ENCODE data around the gene MYBPH. TPM values are rescaled to one million over a fixed set of nuclear protein-coding genes. Genes with fewer than 3 reads are reported as not detected.

Gene MYBPH
- polyA plus RNA-seq, 1 donor, result 0.45 TPM

DNA sequence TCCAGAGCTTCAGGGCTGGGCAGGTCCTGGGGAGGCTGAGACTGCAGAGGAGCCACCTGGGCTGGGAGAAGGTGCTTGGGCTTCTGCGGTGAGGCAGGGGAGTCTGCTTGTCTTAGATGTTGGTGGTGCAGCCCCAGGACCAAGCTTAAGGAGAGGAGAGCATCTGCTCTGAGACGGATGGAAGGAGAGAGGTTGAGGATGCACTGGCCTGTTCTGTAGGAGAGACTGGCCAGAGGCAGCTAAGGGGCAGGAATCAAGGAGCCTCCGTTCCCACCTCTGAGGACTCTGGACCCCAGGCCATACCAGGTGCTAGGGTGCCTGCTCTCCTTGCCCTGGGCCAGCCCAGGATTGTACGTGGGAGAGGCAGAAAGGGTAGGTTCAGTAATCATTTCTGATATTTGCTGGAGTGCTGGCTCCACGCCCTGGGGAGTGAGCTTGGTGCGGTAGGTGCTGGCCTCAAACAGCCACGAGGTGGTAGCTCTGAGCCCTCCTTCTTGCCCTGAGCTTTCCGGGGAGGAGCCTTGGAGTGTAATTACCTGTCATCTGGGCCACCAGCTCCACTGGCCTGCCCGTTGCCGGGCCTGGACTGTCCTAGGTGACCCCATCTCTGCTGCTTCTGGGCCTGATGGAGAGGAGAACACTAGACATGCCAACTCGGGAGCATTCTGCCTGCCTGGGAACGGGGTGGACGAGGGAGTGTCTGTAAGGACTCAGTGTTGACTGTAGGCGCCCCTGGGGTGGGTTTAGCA is 9.3 kb downstream of the MYBPH start:
- Histone ChIP-seq H3K27me3 (ENCODE audit: control insufficient read depth, insufficient read depth, low read length) (peaks cover 2% of the 10 kb centered on the region), H3K27ac (ENCODE audit: low read length) (no peak overlapping the region), H3K36me3 (ENCODE audit: control insufficient read depth, insufficient read depth, low read length) (no peaks in the 10 kb centered on the region), H3K4me1 (ENCODE audit: control insufficient read depth, insufficient read depth, low read length) (peaks cover 9% of the 10 kb centered on the region), H3K9me3 (ENCODE audit: control insufficient read depth, low read depth, low read length) (no peaks in the 10 kb centered on the region), H3K4me3 (ENCODE audit: low read length) (no peak overlapping the region)
- WGBS (ENCODE audit: insufficient coverage, low lambda C conversion rate), result no CpG with 5 or more reads among the region's 14 CpGs
- DNase-seq, result peak; percentile 49 to 55

DNA sequence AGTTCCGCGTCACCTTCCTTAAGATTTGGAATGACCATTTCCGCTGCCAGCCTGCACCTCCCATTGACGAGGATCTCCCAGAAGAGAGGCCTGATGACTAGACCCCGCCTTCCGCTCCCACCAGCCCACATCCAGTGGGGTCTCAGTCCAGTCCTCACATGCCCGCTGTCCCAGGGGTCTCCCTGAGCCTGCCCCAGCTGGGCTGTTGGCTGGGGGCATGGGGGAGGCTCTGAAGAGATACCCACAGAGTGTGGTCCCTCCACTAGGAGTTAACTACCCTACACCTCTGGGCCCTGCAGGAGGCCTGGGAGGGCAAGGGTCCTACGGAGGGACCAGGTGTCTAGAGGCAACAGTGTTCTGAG is 9.8 kb downstream of the MYBPH start:
- peaks cover 9% of the 10 kb centered on the region for H3K4me1 ChIP-seq (ENCODE audit: control insufficient read depth, insufficient read depth, low read length)
- no peaks in the 10 kb centered on the region for H3K36me3 ChIP-seq (ENCODE audit: control insufficient read depth, insufficient read depth, low read length)
- H3K9me3 ChIP-seq (ENCODE audit: control insufficient read depth, low read depth, low read length), result no peaks in the 10 kb centered on the region
- no CpG with 5 or more reads among the region's 8 CpGs for WGBS (ENCODE audit: insufficient coverage, low lambda C conversion rate)
- DNase-seq, result no peak
- no peak overlapping the region for H3K27ac ChIP-seq (ENCODE audit: low read length)
- H3K4me3 ChIP-seq (ENCODE audit: low read length), result no peak overlapping the region
- H3K27me3 ChIP-seq (ENCODE audit: control insufficient read depth, insufficient read depth, low read length), result peaks cover 2% of the 10 kb centered on the region

- 100% methylated on average over 1 of the region's 28 CpGs for WGBS (ENCODE audit: insufficient coverage, low lambda C conversion rate)
- peaks cover 9% of the 10 kb centered on the region for H3K4me1 ChIP-seq (ENCODE audit: control insufficient read depth, insufficient read depth, low read length)
- no peak for DNase-seq
- H3K27me3 ChIP-seq (ENCODE audit: control insufficient read depth, insufficient read depth, low read length), result peaks cover 2% of the 10 kb centered on the region
- H3K36me3 ChIP-seq (ENCODE audit: control insufficient read depth, insufficient read depth, low read length), result no peaks in the 10 kb centered on the region
- H3K4me3 ChIP-seq (ENCODE audit: low read length), result no peak overlapping the region
- H3K9me3 ChIP-seq (ENCODE audit: control insufficient read depth, low read depth, low read length), result no peaks in the 10 kb centered on the region
- no peak overlapping the region for H3K27ac ChIP-seq (ENCODE audit: low read length)
These were observed 10.4 kb downstream of the MYBPH start for GRCh38 chr1:203165101-203165799.

DNA sequence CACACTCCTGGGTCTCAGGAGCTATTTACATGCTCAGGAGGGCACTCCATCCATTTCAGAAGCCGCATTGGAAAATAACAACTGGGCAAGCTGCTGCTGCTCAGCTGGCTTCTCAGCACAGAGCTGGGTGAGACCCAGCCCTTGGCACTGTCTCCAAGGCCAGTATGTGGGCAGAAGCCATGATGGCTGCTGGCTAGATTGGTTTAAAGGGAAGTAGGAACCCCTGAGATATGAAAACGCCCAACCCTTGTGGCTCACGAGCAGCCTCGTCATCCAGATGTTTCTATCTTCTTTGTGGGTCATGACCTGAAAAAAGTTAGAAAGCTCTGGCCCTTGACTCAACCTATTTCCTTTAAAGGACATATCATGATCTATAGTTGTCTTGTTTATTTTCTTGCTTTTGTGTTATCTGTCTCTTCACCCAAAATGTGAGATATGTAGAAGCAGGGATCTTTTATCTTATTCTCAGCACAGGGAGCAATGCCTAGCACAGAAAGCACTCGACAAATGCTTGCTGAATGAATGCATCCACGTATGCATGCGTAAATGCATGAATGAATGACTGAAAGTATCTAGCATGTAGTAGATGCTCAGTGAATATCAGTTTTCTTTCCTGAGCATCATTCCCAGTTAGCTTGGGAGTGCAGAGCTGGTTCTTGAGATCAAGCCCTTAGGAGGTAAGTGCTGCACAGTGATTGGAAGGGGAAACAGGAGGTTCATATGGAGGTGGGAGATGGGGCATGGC is 11.6 kb downstream of the MYBPH start:
- H3K27me3 ChIP-seq (ENCODE audit: control insufficient read depth, insufficient read depth, low read length), result peaks cover 2% of the 10 kb centered on the region
- no CpG with 5 or more reads among the region's 7 CpGs for WGBS (ENCODE audit: insufficient coverage, low lambda C conversion rate)
- no peaks in the 10 kb centered on the region for H3K36me3 ChIP-seq (ENCODE audit: control insufficient read depth, insufficient read depth, low read length)
- H3K4me3 ChIP-seq (ENCODE audit: low read length), result no peak overlapping the region
- no peak for DNase-seq
- peaks cover 9% of the 10 kb centered on the region for H3K4me1 ChIP-seq (ENCODE audit: control insufficient read depth, insufficient read depth, low read length)
- no peak overlapping the region for H3K27ac ChIP-seq (ENCODE audit: low read length)
- H3K9me3 ChIP-seq (ENCODE audit: control insufficient read depth, low read depth, low read length), result no peaks in the 10 kb centered on the region

DNA sequence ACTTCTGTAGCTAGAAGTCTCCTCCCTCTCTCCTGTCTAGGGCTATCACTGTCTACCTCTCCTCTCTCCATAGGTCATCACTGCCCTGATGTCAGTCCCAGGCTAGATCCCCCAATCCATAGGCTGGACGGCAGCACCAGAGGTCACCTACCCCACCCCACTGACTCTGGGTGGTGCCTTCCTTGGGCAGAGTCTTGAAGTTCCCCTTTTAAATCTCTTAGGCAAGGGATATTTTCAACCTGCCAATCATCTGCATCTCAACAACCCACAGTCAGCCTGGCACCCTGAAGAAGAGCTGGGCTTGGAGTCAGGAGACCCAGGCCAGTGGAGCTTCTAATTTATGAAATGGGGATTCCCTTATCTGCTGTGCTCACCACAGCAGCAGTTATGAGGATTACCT is 13.2 kb downstream of the MYBPH start:
- Histone ChIP-seq H3K27me3 (ENCODE audit: control insufficient read depth, insufficient read depth, low read length) (peaks cover 2% of the 10 kb centered on the region), H3K4me3 (ENCODE audit: low read length) (no peak overlapping the region), H3K36me3 (ENCODE audit: control insufficient read depth, insufficient read depth, low read length) (no peaks in the 10 kb centered on the region), H3K4me1 (ENCODE audit: control insufficient read depth, insufficient read depth, low read length) (peaks cover 9% of the 10 kb centered on the region), H3K9me3 (ENCODE audit: control insufficient read depth, low read depth, low read length) (no peaks in the 10 kb centered on the region), H3K27ac (ENCODE audit: low read length) (no peak overlapping the region)
- WGBS (ENCODE audit: insufficient coverage, low lambda C conversion rate), result no CpG with 5 or more reads among the region's 1 CpG
- no peak for DNase-seq

GRCh38 chr1:203161703-203162102 is 13.9 kb downstream of the MYBPH start:
- WGBS (ENCODE audit: insufficient coverage, low lambda C conversion rate), result no CpG with 5 or more reads among the region's 11 CpGs
- Histone ChIP-seq H3K9me3 (ENCODE audit: control insufficient read depth, low read depth, low read length) (no peaks in the 10 kb centered on the region), H3K27ac (ENCODE audit: low read length) (no peak overlapping the region), H3K36me3 (ENCODE audit: control insufficient read depth, insufficient read depth, low read length) (no peaks in the 10 kb centered on the region), H3K27me3 (ENCODE audit: control insufficient read depth, insufficient read depth, low read length) (peaks cover 2% of the 10 kb centered on the region), H3K4me3 (ENCODE audit: low read length) (no peak overlapping the region), H3K4me1 (ENCODE audit: control insufficient read depth, insufficient read depth, low read length) (peaks cover 8% of the 10 kb centered on the region)
- no peak for DNase-seq

- Histone ChIP-seq H3K9me3 (ENCODE audit: control insufficient read depth, low read depth, low read length) (no peaks in the 10 kb centered on the region), H3K36me3 (ENCODE audit: control insufficient read depth, insufficient read depth, low read length) (no peaks in the 10 kb centered on the region), H3K27me3 (ENCODE audit: control insufficient read depth, insufficient read depth, low read length) (peaks cover 2% of the 10 kb centered on the region), H3K4me3 (ENCODE audit: low read length) (no peak overlapping the region), H3K27ac (ENCODE audit: low read length) (no peak overlapping the region), H3K4me1 (ENCODE audit: control insufficient read depth, insufficient read depth, low read length) (peaks cover 12% of the 10 kb centered on the region)
- DNase-seq, result no peak
- WGBS (ENCODE audit: insufficient coverage, low lambda C conversion rate), result 80% methylated on average over 1 of the region's 6 CpGs
These were observed 14.5 kb downstream of the MYBPH start for GRCh38 chr1:203161175-203161574.

- Histone ChIP-seq H3K4me3 (ENCODE audit: low read length) (no peak overlapping the region), H3K36me3 (ENCODE audit: control insufficient read depth, insufficient read depth, low read length) (no peaks in the 10 kb centered on the region), H3K9me3 (ENCODE audit: control insufficient read depth, low read depth, low read length) (no peaks in the 10 kb centered on the region), H3K27me3 (ENCODE audit: control insufficient read depth, insufficient read depth, low read length) (peaks cover 2% of the 10 kb centered on the region), H3K4me1 (ENCODE audit: control insufficient read depth, insufficient read depth, low read length) (peaks cover 18% of the 10 kb centered on the region), H3K27ac (ENCODE audit: low read length) (no peak overlapping the region)
- WGBS (ENCODE audit: insufficient coverage, low lambda C conversion rate), result 50% methylated on average over 1 of the region's 1 CpG
- no peak for DNase-seq
These were observed 15.8 kb downstream of the MYBPH start for GRCh38 chr1:203159844-203160243.

GRCh38 chr1:203158960-203159665 is 16.5 kb downstream of the MYBPH start:
- H3K9me3 ChIP-seq (ENCODE audit: control insufficient read depth, low read depth, low read length), result no peaks in the 10 kb centered on the region
- H3K27me3 ChIP-seq (ENCODE audit: control insufficient read depth, insufficient read depth, low read length), result peaks cover 2% of the 10 kb centered on the region
- WGBS (ENCODE audit: insufficient coverage, low lambda C conversion rate), result no CpG with 5 or more reads among the region's 9 CpGs
- no peak overlapping the region for H3K4me3 ChIP-seq (ENCODE audit: low read length)
- no peaks in the 10 kb centered on the region for H3K36me3 ChIP-seq (ENCODE audit: control insufficient read depth, insufficient read depth, low read length)
- no peak for DNase-seq
- no peak overlapping the region for H3K27ac ChIP-seq (ENCODE audit: low read length)
- peaks cover 18% of the 10 kb centered on the region for H3K4me1 ChIP-seq (ENCODE audit: control insufficient read depth, insufficient read depth, low read length)

- no CpG with 5 or more reads among the region's 1 CpG for WGBS (ENCODE audit: insufficient coverage, low lambda C conversion rate)
These were observed 17.2 kb downstream of the MYBPH start for GRCh38 chr1:203158423-203158822.

More at GRCh38 chr1:203158423-203158822, 17.2 kb downstream of the MYBPH start:
- Histone ChIP-seq H3K4me1 (ENCODE audit: control insufficient read depth, insufficient read depth, low read length) (peaks cover 18% of the 10 kb centered on the region), H3K27ac (ENCODE audit: low read length) (no peak overlapping the region), H3K4me3 (ENCODE audit: low read length) (no peak overlapping the region), H3K9me3 (ENCODE audit: control insufficient read depth, low read depth, low read length) (no peaks in the 10 kb centered on the region), H3K27me3 (ENCODE audit: control insufficient read depth, insufficient read depth, low read length) (peaks cover 2% of the 10 kb centered on the region), H3K36me3 (ENCODE audit: control insufficient read depth, insufficient read depth, low read length) (no peaks in the 10 kb centered on the region)
- DNase-seq, result no peak

Data from large intestine (tissue), 3 donors.